ENCODE data around the gene AGAP4.
"Not testable (repeated sequence)": the region's sequence is repeated elsewhere in the genome, so short reads cannot be mapped to it uniquely, and the experiment has no call there.

The AGAP4 gene

GRCh38 chr10:45847400-45847799 lies at the start of gene AGAP4:
Gene AGAP4 (minus strand): TSS chr10:45847500. CDS start chr10:45847347, 153 bp downstream.
- H3K27ac ChIP-seq, result not testable (repeated sequence)

DNA sequence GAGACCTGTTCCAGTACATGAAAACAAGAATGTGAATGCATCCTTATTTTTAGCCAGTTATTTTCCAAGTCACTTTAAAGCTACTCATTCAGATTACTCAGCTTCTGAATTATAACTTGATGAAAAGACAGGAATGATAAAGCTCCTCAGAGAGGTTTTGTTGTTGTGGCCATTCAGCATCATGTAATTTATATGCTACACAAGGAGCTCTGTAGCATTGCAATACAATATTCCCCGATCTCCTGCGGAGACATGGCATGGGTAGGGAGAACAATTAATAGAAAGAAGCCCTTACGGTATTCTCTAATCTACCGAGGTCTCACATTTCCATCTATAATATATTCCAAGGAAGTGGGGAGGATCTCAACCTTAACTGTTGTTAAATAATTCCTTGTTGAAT lies 43.4 kb upstream of the AGAP4 start:
- H3K27ac ChIP-seq, result not testable (repeated sequence)

DNA sequence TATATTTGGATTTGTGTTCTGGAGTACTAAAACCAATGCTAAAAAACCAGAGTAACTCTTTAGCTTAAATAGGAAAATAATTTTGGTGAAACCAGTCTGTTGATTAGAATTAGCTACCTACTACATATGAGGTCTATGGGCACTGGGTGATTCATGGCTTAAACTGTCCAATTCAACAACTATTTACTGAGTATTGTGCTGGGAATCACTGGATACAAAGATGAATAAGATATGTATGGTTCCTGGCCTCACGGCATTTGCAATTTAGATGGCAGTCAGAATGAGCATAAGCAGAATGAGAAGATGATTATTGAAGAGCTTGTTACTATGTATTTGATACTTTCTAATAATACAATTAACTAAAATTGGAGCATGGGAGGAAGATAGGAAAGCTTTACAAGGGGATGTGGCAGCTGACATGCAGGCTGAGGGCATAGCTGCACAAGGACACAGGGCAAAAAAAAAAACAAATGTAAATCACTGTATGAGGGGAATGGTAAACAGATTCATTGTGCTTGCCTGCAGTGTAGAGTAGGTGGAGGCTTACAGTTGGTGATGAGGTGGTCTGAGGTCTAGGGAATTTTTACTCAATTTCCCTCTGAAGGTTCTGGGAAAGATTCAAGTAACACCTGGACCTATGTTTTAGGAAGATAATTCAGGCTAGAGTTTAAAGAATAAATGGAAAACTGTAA lies 42.4 kb upstream of the AGAP4 start:
- H3K27ac ChIP-seq, result not testable (repeated sequence)

DNA sequence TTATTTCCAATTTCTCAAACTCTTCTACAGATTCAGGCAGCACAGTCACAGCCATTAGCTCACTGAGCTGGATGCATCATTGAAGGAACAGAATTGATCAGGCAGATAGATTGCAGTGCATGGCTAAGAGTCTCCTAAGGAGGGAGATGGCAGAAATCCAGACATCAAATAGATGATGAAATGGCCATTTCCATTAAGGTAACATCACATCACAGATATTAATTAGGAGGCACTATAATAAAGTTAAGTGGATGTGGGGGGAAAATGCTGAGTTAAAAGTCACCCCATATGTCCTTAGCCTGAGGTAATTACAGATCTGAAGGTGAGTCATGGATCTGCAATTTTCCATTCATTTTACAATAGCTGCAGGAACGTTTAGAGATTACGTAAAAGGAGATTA lies 35.6 kb upstream of the AGAP4 start:
- not testable (repeated sequence) for H3K27ac ChIP-seq

DNA sequence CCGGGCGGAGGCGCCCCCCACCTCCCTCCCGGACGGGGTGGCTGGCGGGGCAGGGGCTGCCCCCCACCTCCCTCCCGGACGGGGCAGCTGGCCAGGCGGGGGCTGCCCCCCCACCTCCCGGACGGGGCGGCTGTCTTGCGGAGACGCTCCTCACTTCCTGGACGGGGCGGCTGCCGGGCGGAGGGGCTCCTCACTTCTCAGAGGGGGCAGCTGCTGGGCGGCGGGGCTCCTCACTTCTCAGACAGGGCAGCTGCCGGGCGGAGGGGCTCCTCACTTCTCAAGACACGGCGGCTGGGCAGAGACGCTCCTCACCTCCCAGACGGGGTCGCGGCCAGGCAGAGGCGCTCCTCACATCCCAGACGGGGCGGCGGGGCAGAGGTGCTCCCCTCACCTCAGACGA lies 18.1 kb upstream of the AGAP4 start:
- H3K27ac ChIP-seq, result not testable (repeated sequence)

DNA sequence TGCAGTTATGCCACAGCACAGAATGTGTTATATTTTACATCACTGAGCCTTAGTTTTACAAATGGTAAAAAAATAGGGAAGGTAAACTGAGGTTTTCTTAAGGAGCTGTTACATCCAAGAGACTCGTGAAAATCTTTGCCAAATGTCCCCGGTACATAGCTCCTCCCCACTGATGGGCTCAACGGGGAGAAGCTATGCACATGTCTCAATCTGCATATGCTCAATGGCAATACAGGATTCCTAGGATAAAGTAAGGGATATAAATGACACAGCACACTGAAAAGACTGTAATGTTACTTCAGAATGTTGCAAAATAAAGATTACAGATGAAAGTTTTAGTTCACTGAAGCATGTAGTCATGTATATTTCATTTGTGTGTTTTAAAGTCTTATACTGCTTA lies 17.0 kb upstream of the AGAP4 start:
- H3K27ac ChIP-seq, result not testable (repeated sequence)

- H3K27ac ChIP-seq, result not testable (repeated sequence)
Measured at GRCh38 chr10:45863632-45864031, 16.3 kb upstream of the AGAP4 start.

DNA sequence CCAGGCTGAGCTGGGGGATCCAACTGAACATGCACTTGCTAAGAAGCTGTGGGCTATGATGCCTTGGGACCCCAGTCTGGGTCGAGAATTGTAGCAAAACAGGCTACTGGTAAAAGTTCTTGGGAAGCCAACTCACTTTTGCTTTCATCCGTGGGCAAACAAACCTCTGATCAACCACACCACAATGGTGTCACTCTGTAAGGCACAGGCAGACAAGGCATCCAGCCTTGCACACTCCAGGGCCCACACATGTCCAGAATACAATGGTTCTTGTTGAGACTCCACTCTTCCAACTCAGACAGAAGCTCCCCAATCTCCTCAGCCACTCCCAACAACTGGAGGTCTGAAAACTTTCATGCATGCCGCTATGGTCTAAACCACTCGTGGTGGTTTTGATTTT lies 10.6 kb upstream of the AGAP4 start:
- not testable (repeated sequence) for H3K27ac ChIP-seq

GRCh38 chr10:45848467-45848866 lies 1.2 kb upstream of the AGAP4 start:
- not testable (repeated sequence) for H3K27ac ChIP-seq

GRCh38 chr10:45822918-45823317 lies 24.4 kb downstream of the AGAP4 start:
- H3K27ac ChIP-seq, result not testable (repeated sequence)

DNA sequence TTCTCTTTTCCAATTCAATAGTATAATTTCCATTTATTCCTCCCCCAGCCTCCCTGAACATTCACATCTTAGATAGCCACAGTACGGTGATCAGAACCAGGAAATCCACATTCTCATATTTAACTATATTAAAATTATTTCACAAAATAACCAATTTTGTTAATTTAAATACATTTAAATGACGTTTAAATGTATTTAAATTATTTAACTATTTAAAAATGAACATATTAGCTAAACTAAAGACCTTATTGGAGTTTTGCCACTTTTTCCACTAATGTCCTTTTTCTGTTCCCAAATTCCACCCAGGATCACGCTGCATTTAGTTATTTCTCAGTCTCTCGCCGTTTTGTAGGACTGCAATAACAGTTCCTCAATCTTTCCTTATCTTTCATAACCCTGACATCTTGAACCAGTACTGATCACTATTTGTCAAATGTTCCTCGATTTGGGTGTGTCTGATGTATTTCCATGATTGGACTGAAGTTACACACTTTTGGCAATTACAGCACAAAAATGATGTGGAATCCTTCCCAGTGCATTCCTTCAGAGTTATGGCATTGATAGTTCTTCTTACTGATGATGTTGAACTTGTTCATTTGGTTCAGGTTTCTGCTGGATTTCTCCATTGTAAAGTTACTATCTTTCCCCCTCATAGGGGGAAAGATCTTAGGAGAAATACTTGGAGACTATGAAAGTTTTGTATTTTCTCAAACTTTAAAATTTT lies 27.0 kb downstream of the AGAP4 start:
- not testable (repeated sequence) for H3K27ac ChIP-seq

GRCh38 chr10:45819552-45819951 lies 27.7 kb downstream of the AGAP4 start:
- TF ChIP-seq CTCF (conservative IDR thresholded peaks at IDR 0.05), result no peak
- H3K27ac ChIP-seq, result no peak overlapping the region

DNA sequence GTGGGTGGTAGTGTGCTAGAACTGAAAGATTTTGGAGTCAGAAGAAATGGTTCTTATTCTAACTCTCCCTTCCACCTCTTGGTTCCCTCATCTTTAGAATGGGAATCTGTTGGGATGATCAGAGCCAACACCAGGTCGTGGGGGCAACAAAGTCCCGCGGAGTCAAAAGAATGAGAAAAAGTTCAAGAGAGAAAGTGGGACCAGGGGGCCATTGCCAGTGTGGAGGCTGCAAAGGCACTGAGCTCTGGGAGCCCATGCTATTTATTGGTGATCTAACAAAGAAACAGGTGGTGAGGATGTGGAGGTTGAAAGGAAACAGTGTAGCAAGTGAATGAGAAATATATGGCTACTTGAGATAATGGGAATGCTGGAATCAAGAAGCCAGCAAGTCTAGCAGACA lies 29.4 kb downstream of the AGAP4 start:
- H3K27ac ChIP-seq, result no peak overlapping the region
- TF ChIP-seq CTCF (conservative IDR thresholded peaks at IDR 0.05), result no peak

GRCh38 chr10:45817130-45817859 lies 30.0 kb downstream of the AGAP4 start:
- H3K27ac ChIP-seq, result no peak overlapping the region
- TF ChIP-seq CTCF (conservative IDR thresholded peaks at IDR 0.05), result no peak

DNA sequence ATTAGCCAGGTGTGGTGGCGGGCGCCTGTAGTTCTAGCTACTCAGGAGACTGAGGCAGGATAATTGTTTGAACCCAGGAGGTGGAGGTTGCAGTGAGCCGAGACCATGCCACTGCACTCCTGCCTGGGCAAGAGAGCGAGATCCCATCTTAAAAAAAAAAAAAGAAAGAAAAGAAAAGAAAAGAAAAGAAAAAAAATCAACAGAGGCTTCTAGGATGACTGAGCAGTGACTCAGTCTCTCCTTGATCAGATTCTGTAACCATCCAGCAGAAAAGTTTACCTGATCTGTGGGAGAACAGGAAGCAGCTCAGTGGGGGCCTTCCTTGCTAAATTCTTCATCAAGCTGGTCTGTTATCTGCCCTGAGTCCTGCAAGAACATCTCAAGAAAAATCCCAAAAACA lies 33.2 kb downstream of the AGAP4 start:
- H3K27ac ChIP-seq, result not testable (repeated sequence)

DNA sequence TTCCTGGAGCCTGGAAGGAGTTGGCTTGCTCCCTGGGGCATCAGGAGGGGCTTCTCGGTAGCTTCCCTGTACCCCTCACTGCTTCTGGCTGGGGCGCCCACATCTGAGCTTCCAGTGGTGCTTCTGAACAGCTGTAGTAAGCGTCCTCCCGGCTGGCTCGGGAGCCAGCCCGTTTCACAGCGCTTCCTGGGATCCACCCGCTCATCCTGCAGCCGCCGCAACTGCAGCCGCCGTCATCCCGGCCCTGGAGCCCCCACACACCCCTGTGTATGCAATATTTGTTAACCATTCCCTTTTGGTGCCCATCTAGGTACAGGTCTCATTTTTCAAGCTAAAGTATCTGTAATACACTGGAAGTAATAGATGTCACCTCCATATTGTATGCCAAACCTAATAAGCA lies 34.3 kb downstream of the AGAP4 start:
- H3K27ac ChIP-seq, result not testable (repeated sequence)
